GM21576 (cell line): ENCODE results near the gene PPFIBP2.

Source experiments
- ATAC-seq: cut with Tn5 transposase; IDR thresholded peaks from one replicate; pipeline ENCODE4 v1.9.1; 2021; ENCODE audit warnings: mild to moderate bottlenecking, moderate library complexity; ENCODE audit not compliant: unreplicated experiment

PPFIBP2 gene

DNA sequence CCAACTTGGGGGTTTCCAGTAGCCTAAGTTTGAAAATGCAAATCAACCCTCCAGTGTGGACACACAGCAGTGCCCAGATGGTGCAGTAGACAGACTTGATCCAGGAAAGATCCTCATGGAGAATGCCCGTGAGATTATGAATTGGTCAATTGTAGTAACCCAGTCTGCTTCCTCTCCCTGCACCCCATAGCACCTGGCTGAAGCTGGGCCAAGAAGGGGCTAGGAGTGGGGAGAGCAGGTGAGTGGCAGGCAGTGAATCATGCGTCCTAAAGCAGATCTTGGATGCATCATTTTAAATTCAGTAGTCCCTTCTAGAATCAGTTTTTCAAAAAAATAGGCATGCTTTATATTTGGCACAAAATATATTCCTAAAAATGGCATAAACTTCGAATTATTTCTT, 107.3 kb downstream of the PPFIBP2 start:
- no peak for ATAC-seq

DNA sequence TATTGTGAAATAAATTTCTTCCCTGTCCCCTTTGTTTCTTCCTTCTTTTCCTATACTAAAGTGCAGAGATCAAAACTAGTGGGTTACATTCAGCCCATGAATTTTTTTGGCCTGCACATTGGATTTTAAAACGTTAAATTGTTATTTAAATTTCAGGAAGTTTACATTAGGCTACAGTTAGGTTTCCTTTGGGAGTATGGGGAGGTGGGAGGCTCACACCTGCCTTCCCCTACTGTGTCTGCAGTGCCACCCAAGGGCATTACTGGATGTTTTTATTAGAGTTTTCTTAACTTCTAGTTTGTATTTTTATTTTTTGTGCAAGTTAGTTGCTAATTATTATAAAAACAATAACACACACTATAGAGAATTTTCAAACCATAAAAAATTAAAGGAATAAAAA, 107.8 kb downstream of the PPFIBP2 start:
- ATAC-seq, result no peak

DNA sequence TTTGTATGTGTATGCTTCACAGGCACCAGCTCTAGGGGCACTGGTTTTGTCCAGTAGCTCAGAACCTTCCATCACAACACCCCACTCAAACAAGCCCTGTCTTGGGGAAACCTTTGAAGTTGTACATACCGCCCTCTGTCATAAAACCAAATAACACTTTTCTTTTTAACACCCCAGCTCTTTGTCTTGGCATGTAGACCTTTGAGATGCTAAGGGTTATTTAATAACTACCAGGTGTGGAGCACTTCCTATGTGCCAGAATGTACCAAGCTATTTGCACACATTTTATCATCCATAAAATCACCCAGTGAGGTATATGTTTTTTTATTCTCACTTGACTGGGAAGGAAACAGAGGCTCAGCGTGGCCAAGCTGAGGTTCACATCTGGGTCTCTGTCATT, 108.9 kb downstream of the PPFIBP2 start:
- no peak for ATAC-seq

DNA sequence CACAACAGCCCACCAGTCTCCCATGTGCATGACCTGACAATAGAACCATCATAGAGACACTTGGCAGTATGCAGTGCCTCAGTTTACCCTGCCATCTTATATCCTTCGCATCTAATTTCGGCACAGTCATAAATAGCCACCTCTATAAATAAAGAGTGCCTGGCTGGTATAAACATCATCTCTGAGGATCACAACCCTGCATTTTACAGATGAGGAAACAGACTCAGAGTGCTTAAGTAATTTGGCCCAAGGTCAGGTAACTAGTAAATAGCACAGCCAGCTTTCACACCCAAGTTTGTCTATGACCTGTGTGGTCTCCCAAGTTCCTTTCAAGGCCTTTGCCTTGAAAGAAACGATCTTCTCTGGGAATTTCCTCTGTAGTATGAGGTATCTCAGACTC, 114.9 kb downstream of the PPFIBP2 start:
- ATAC-seq, result no peak

DNA sequence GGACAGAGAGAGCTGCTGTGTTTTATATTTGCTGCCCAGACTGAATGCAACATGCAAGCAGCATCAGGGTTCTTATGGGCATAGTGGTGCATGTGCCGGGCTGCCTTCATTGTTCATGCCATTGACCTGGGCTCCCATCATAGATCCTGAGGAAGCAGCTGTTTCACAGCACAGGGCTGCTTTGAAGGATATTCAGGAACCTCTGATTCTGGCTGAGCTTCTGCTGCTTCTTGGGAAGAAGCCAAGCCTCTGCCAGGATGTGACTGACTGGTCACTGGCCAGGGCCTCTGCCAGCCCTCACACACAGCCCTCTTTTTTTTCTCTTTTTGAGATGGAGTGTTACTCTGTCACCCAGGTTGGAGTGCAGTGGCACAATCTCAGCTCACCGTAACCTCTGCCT, 116.2 kb downstream of the PPFIBP2 start:
- ATAC-seq, result no peak

DNA sequence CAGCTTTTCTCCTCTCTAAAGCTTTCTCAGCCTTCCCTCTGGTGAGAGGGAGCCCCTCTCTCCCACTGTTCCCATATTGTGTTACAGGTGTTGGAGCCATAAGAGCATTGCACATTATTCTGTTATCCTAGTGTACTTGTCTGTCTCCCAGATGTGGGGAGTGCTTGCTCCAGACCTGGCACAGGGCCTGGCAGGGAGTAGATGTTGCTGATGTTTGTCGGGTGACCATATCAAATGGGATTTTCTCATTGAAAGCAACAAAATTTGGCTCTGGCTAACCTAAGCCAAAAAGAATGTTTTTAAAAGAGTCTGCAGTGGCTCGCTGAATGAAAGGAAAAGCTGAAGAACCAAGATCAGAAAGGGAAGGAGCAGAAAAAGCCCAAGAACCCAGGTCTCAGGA, 118.4 kb downstream of the PPFIBP2 start:
- no peak for ATAC-seq

DNA sequence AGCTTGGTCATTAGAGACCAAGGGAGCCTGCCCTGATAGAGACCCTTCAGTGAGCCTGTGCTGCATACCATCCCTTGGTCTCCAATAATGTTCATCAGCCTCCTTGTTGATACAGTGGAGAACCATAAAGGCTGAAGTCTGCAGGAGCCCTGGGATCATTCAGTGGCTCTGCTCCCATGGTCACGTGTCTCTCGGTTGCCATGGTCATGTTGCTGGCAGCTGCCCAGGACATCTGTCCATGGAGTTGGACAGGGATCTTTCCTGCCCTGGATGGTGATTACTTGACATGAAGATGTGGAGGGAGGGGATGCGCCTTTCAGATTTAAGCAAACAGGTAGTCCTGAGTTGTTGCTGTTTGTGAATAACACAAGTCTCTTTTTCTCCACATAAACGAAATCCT, 121.3 kb downstream of the PPFIBP2 start:
- ATAC-seq, result no peak

DNA sequence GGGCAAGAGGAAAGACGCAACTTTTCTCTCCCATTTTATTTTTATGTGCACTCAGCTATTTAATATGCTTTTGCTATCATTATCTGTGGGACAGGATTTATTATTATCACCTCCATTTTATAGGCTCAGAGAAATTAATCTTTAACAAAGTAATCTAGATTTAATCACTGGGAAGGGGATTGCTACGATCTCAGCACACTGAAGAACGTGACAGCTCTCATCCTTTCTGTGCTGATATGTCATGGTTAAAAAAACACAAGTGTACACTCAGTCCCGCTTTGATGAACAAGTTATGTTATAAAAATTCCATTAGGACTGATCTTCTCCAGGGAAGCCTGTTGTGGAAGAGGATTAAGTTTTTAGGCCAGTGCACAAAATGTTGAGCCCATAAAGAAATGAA, 121.9 kb downstream of the PPFIBP2 start:
- ATAC-seq, result no peak

DNA sequence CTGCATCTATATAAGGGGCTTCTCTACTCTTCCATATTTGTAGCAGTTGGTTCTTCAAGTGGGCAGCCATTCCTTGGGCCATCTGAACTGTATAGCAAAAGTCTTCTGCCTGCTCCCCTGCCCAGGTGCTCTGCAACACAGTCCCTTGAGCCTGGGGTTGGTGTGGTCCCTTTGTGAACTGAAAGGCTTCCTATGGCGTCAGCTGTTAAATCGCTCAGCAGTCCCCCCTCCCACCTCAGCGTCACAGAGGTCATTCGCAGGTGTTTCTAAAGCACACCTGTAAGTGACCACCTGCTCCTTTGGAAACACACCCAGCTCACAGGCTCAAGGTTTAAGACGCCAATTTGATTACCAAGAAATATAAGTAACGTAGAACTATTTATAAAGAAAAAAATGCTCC, 122.6 kb downstream of the PPFIBP2 start:
- no peak for ATAC-seq

DNA sequence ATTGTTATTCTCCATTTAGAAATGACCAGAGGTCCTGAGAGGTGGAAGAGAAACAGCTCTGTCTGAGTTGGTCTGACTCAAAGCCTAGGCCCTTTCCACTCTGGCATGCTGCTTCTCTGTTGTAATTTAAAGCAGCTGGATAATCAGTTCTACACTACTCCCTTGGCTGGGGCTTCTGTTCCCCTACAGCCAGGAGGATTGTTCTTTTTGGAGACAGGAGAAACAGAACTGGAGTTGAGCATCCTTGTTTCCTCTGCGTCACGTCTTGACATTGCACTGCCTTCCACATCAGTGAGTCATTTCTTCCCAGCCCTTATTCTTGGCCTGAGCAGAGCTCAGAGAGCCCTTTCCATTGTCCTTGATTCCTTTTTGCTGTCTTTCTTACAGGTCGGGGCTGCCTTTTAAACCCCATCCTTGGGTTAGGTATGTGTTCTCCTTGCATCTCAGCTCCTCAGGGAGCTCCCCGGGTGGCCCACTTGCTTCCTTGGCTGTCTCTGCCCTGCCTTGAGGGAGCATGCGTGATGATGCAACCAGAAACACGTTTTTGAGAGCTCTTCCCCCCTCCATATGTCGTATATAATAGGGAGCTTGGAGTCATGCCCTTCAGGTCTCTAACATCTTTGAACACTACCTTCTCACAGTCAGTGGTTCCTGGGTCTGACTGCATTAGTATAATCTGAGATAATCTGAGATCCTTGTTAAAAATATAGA, 123.8 kb downstream of the PPFIBP2 start:
- no peak for ATAC-seq

DNA sequence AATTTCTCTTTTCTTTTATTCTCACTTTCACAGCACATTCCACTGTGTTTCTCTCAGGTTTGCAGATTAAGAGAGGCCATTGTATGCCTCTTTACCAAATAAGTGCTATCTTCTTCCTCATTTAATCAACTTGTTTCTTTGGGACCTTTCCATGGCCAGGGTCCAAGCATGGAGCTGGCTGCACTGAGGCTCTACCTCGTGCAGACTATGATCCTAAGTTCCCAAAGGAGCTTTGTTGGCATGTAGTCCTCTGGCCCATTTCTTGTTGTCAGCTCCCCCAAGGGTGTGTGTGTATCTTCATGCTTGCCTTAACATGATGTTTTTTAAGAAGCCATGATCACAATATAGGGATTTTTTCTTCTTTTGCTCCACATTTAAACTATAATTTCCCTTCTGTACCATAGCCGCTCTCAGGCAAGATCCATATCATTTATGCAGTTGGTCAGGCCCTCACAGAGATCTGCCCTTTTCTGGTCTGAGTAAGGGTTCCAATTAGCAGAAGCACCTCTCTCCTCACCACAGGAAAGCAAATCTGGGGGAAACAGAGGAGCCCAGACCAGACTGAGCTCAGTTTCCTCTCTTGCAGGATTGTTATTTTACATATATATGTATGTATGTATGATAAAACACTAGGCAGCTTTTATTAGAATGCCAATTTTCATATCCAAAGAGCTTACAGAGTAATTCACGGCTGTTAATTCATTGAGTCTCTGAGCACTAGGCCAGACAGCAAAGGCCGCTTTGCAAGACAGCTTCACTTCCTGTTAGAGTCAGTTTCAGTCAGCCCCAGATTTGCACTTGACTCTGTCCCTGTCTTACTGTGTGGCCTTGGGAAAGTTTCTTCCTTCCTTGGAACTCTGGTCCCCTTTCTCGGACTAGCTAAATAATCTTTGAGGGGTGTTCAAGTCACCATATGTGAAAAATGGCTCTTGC, 125.2 kb downstream of the PPFIBP2 start:
- ATAC-seq, result peak; percentile 77

DNA sequence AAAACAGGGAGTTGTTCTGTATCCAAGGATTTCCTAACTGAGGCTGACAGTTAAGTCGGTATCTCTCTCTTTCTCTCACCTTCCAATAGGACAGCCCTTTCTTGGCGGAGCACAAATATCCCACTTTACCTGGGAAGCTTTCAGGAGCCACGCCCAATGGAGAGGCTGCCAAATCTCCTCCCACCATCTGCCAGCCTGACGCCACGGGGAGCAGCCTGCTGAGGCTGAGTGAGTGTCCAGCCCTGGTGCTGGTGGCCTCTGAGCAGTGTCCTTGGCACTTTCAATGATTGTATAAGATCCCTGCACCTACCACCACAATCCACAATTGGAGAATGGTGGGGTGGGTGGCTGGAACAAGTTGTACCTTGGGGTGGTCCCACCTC, 125.8 kb downstream of the PPFIBP2 start:
- no peak for ATAC-seq

DNA sequence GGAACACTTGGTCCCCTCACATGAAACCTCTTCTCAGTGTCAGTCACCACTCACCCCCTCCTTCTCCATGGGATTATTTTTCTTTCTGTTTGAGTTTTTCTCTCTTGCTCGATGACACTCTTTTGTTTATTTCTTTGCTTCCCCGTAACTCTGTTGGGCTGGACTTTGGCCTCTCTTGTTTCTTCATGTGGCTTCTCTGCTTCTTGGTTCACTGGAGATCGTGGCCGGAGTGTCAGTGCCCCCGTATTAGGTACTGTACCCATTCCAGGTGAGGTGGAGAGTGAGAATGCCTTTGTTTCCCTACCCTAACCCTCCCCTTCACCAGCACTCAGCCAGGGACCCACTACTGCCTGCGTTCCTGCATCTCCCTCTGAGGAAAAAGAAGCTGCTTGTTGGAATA, 127.0 kb downstream of the PPFIBP2 start:
- ATAC-seq, result no peak

DNA sequence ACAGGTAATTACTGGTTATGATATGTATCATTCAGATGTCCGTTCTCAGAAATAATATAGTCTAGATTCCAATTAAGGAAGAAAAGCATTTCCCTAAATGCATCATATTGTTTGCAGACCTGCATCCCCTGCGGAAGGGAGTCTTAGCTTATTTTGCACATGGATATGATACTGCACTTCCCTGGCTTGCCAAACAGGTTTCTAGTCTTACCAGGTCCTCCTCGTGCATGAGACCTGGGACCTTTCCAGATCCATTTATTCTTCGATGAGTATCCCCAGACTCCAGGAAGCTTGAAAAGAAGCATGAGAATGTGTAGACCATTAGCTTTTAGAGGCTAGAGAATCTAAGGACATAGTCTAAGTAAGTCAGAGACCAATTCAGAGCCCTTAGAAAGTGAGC, 128.9 kb downstream of the PPFIBP2 start:
- ATAC-seq, result no peak

DNA sequence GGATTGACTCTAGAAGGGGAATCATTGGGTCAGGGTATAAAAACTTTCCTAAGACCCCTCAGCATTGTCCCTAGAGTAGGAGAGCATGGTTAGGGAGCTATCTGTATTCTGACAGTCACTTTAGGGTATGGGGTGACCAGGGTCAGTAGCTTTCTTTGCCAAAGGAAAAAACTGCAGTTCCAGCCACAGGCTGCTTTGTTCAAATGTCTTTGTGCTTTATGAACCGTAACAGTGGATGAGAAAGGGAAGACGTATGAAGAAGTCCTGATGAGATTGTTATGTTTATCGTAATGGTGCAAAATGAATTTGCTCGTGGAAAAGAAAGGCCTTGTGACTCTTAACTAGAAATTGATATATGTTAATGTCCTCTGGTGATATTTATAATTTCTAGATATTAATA, 129.5 kb downstream of the PPFIBP2 start:
- ATAC-seq, result no peak

DNA sequence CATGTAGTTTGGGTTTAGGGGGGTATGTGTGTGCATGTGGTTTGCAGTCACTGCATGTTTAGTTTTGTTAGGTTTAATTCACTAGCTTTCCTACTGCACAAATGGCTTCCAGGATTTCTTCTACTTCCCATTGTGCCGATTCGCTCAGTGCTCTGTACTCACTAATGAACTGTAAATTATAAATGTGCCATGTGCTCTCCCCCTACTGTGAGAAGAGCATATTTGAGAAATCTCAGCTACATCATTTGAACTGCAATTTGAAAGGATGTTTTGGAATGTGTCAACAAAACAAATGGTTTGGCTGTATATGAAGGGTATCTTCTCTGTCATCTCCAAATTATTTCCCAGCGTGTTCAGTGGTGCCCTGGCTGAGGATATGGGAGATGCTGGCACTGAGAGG, 131.4 kb downstream of the PPFIBP2 start:
- ATAC-seq, result no peak

DNA sequence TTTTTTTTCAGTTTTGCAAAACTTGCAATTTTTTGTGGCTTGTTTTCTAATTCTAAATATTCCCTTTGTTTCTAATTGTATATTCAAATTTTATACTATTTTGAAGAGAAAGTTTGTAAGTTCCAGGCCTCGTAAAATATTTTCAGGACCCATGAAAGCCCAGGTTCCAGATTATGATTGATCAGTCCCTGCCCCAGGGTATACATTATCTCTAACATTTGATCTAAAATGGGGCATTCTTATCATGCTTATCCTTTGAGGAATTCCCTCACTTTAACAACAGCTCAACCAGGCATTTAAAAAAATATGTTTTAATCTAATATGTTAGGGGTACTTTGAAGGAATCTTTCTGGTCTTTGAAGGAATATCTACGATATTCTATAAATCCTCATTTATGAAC, 133.1 kb downstream of the PPFIBP2 start:
- ATAC-seq, result no peak

DNA sequence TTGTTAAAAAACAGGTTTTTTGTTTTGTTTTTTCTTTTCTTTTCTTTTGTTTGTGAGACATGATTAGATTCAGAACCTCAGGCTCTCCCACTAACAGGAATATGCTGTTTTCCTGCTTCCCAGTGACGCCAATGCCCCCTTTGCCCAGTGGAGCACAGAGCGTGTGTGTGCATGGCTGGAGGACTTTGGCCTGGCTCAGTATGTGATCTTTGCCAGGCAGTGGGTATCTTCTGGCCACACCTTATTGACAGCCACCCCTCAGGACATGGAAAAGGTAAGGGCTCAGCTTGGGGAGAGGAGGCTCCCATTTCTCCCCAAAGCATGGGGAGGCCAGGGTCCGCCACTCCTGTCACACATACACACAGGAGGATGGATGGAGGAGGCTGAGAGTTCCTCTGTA, 134.5 kb downstream of the PPFIBP2 start:
- ATAC-seq, result no peak

DNA sequence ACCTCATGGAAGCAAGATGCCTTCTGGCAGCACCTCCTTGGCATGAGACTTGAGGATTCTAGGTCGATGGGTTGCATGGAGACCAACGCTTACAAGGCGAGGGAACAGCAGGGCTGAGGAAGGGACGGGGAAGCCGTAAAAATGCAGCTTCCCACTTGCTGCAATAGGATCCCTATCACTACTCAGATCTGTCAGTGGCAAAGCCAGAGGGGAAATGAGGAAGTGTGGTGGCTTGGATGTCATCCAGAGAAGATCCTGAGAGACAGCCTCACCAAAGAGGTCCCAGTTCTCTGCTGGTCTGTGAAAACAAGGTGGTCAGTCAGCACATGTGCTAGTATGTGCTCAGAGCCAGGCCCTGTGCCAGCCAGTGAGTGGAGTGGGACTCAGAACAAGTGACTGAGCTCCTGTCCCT, 137.3 kb downstream of the PPFIBP2 start:
- no peak for ATAC-seq

DNA sequence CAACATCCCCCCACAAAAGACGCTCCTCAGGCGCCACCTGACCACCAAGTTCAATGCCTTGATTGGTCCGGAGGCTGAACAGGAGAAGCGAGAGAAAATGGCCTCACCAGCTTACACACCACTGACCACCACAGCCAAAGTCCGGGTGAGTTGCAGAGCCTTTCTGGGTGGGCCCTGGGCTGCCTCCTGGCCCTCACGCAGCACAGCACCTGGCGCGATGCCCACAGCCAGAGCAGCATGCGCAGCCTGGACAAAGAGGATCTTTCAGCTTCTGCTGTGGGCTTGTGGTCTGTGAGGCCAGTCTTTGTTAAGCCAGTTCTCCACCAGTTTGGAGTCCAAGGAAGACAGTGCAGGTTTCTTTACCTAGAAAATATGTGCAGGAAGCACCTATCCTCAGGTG, 137.9 kb downstream of the PPFIBP2 start:
- no peak for ATAC-seq

DNA sequence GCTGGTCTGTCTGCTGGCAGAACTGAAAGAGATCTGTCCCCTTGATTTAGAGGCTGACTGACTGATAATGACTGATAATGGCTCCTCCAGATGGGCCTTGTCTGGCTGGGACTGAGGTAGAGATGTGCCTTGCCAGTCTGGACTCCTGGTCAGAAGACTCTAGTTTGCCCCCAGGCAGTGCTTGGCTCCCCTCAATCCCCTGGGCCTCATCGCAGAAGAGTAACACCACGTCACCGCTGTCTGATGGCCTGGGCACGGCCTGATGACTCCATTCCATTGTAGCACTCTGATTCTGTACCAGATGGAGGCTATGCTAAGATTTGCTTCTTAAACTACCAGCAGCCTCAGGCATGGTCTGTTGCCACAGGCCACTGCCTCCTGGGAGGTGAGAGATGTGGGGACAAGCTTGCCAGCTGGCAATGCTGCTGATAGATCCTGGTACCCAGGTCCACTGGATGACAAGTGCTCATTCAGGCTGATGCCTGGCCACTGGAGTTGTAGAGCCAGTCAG, 140.5 kb downstream of the PPFIBP2 start:
- no peak for ATAC-seq
